Activated naive CD8-positive, alpha-beta T cell treated with anti-CD3 and anti-CD28 coated beads, Interleukin-2, amount 10 ng/mL, durations not matched to agents 7 days and 5 days (primary cell): ENCODE measurements around the gene REEP5. TPM values are rescaled to one million over a fixed set of nuclear protein-coding genes. Genes with fewer than 3 reads are reported as not detected.
"Not testable (repeated sequence)": the region's sequence is repeated elsewhere in the genome, so short reads cannot be mapped to it uniquely, and the experiment has no call there.

Experiments used
- ATAC-seq: fragments of 150-1000 bp; cut with Tn5 transposase; one replicate; pipeline ENCODE4 v1.10.0; 2021; ENCODE audit warnings: low read depth, moderate library complexity
- POLR2A ChIA-PET: fragments of 350-600 bp; sonication (Branson Sonifier 250); formaldehyde crosslinking; loops from one replicate; lab custom pipeline; 2021; ENCODE audit warnings: antibody characterized with exemption; lab: Charles Lee
- DNase-seq: peaks from one replicate; pipeline ENCODE4 v3.0.0; 2021
- H3K27ac Mint-ChIP-seq: one replicate; pipeline ENCODE4 v1.8.0; 2022; ENCODE audit warnings: mild to moderate bottlenecking, mixed read lengths
- H3K27me3 Mint-ChIP-seq: one replicate; pipeline ENCODE4 v1.8.0; 2022; ENCODE audit warnings: mild to moderate bottlenecking, moderate library complexity, mixed read lengths
- H3K36me3 Mint-ChIP-seq: one replicate; pipeline ENCODE4 v1.8.0; 2021; ENCODE audit warnings: mild to moderate bottlenecking, mixed read lengths
- H3K4me1 Mint-ChIP-seq: one replicate; pipeline ENCODE4 v1.8.0; 2021; ENCODE audit warnings: mixed read lengths
- H3K4me3 Mint-ChIP-seq: one replicate; pipeline ENCODE4 v1.8.0; 2022; ENCODE audit warnings: mild to moderate bottlenecking, moderate library complexity, mixed read lengths
- H3K9me3 Mint-ChIP-seq: one replicate; pipeline ENCODE4 v1.8.0; 2021; ENCODE audit warnings: mixed read lengths
- total RNA-seq, 2 experiments: library from RNA; stranded (reverse); gene quantifications; one replicate each; pipeline ENCODE4 v1.2.3, GENCODE V29; 2021

Gene REEP5
- total RNA-seq, 2 experiments from 2014 or later: 59.0 to 65.8 TPM

- H3K27ac Mint-ChIP-seq: peak overlapping the region; percentile 95
- no peaks in the 10 kb centered on the region for H3K27me3 Mint-ChIP-seq
- peaks cover 18% of the 10 kb centered on the region for H3K36me3 Mint-ChIP-seq
- peak overlapping the region; percentile 93 for H3K4me3 Mint-ChIP-seq
- H3K4me1 Mint-ChIP-seq: peaks cover 51% of the 10 kb centered on the region
- POLR2A ChIA-PET: interaction anchor here (0.8 to 3.8 kb wide), 5 partner anchors 12 to 62 kb away, joined by 3 to 33 read pairs (median 4); partner anchors contain the start of genes DCP2 and SRP19
- ATAC-seq (peak; percentile 51), DNase-seq (peak; percentile 53)
- no peaks in the 10 kb centered on the region for H3K9me3 Mint-ChIP-seq
Measured at GRCh38 chr5:112923148-112923917, 1.3 kb upstream of the REEP5 start.

GRCh38 chr5:112921026-112921832 is 798 bp downstream of the REEP5 start:
- Mint-ChIP-seq H3K4me3 (peak overlapping the region; percentile 88), H3K9me3 (no peaks in the 10 kb centered on the region), H3K27ac (peak overlapping the region; percentile 75), H3K36me3 (peaks cover 22% of the 10 kb centered on the region), H3K27me3 (no peaks in the 10 kb centered on the region), H3K4me1 (peaks cover 55% of the 10 kb centered on the region)
- POLR2A ChIA-PET: interaction anchor here (0.7 to 3.8 kb wide), 16 partner anchors 9 to 229 kb away, joined by 3 to 33 read pairs (median 4); partner anchors contain the start of genes DCP2 and SRP19
- peak; percentile 74 for DNase-seq
- ATAC-seq: peak; percentile 37

- peaks cover 31% of the 10 kb centered on the region for H3K36me3 Mint-ChIP-seq
- H3K9me3 Mint-ChIP-seq: no peaks in the 10 kb centered on the region
- DNase-seq: no peak
- no peak for ATAC-seq
- H3K4me1 Mint-ChIP-seq: peaks cover 62% of the 10 kb centered on the region
- H3K27me3 Mint-ChIP-seq: no peaks in the 10 kb centered on the region
- H3K27ac Mint-ChIP-seq: no peak overlapping the region
- POLR2A ChIA-PET: interaction anchor here (1.0 kb wide), 1 partner anchor 59 kb away, joined by 3 read pairs; the partner anchor contains the start of gene SRP19
- H3K4me3 Mint-ChIP-seq: peak overlapping the region; percentile 88
Measured at GRCh38 chr5:112919972-112920371, 2.1 kb downstream of the REEP5 start.

GRCh38 chr5:112918679-112919078 is 3.3 kb downstream of the REEP5 start:
- H3K27ac Mint-ChIP-seq: peak overlapping the region; percentile 49
- no peak for DNase-seq
- H3K27me3 Mint-ChIP-seq: no peaks in the 10 kb centered on the region
- no peaks in the 10 kb centered on the region for H3K9me3 Mint-ChIP-seq
- peaks cover 59% of the 10 kb centered on the region for H3K4me1 Mint-ChIP-seq
- no peak overlapping the region for H3K4me3 Mint-ChIP-seq
- POLR2A ChIA-PET: no interaction called here
- H3K36me3 Mint-ChIP-seq: peaks cover 35% of the 10 kb centered on the region
- ATAC-seq: no peak

- peaks cover 38% of the 10 kb centered on the region for H3K36me3 Mint-ChIP-seq
- H3K9me3 Mint-ChIP-seq: no peaks in the 10 kb centered on the region
- H3K27ac Mint-ChIP-seq: no peak overlapping the region
- H3K27me3 Mint-ChIP-seq: no peaks in the 10 kb centered on the region
- peaks cover 55% of the 10 kb centered on the region for H3K4me1 Mint-ChIP-seq
- POLR2A ChIA-PET: no interaction called here
- ATAC-seq: no peak
- DNase-seq: no peak
- no peak overlapping the region for H3K4me3 Mint-ChIP-seq
Measured at GRCh38 chr5:112918136-112918535, 3.9 kb downstream of the REEP5 start.

- Mint-ChIP-seq H3K4me3 (no peak overlapping the region), H3K27me3 (no peaks in the 10 kb centered on the region), H3K9me3 (no peaks in the 10 kb centered on the region), H3K27ac (no peak overlapping the region), H3K36me3 (peaks cover 44% of the 10 kb centered on the region), H3K4me1 (peaks cover 54% of the 10 kb centered on the region)
- DNase-seq: no peak
- POLR2A ChIA-PET: interaction anchor here (0.6 kb wide), 1 partner anchor 56 kb away, joined by 3 read pairs; the partner anchor contains the start of gene SRP19
- ATAC-seq: no peak
Measured at GRCh38 chr5:112917453-112917995, 4.5 kb downstream of the REEP5 start.

GRCh38 chr5:112915831-112916230 is 6.2 kb downstream of the REEP5 start:
- DNase-seq: no peak
- Mint-ChIP-seq H3K27me3 (no peaks in the 10 kb centered on the region), H3K27ac (peak overlapping the region; percentile 76), H3K4me1 (peaks cover 53% of the 10 kb centered on the region), H3K9me3 (no peaks in the 10 kb centered on the region), H3K36me3 (peaks cover 51% of the 10 kb centered on the region), H3K4me3 (peak overlapping the region; percentile 60)
- ATAC-seq: peak; percentile 84
- POLR2A ChIA-PET: interaction anchor here (0.6 to 1.2 kb wide), 2 partner anchors 18 to 26 kb away, joined by 3 read pairs; no protein-coding TSS in a partner anchor

GRCh38 chr5:112914584-112914983 is 7.4 kb downstream of the REEP5 start:
- peaks cover 44% of the 10 kb centered on the region for H3K4me1 Mint-ChIP-seq

GRCh38 chr5:112910529-112910928 is 11.5 kb downstream of the REEP5 start:
- ATAC-seq (no peak), DNase-seq (no peak)
- Mint-ChIP-seq H3K36me3 (peaks cover 44% of the 10 kb centered on the region), H3K27ac (no peak overlapping the region), H3K9me3 (no peaks in the 10 kb centered on the region), H3K4me1 (peaks cover 19% of the 10 kb centered on the region), H3K4me3 (no peak overlapping the region), H3K27me3 (no peaks in the 10 kb centered on the region)
- POLR2A ChIA-PET: interaction anchor here (0.8 kb wide), 1 partner anchor 11 kb away, joined by 3 read pairs; the partner anchor contains the start of gene REEP5

More at GRCh38 chr5:112914584-112914983, 7.4 kb downstream of the REEP5 start:
- Mint-ChIP-seq H3K4me3 (no peak overlapping the region), H3K36me3 (peaks cover 59% of the 10 kb centered on the region), H3K27me3 (no peaks in the 10 kb centered on the region), H3K9me3 (no peaks in the 10 kb centered on the region), H3K27ac (no peak overlapping the region)
- ATAC-seq (no peak), DNase-seq (no peak)
- POLR2A ChIA-PET: no interaction called here

GRCh38 chr5:112908854-112909253 is 13.2 kb downstream of the REEP5 start:
- H3K4me3 Mint-ChIP-seq: no peak overlapping the region
- DNase-seq (no peak), ATAC-seq (no peak)
- H3K4me1 Mint-ChIP-seq: peaks cover 14% of the 10 kb centered on the region
- POLR2A ChIA-PET: interaction anchor here (0.6 kb wide), 1 partner anchor 47 kb away, joined by 3 read pairs; no protein-coding TSS in a partner anchor
- H3K36me3 Mint-ChIP-seq: peaks cover 41% of the 10 kb centered on the region
- no peaks in the 10 kb centered on the region for H3K27me3 Mint-ChIP-seq
- H3K9me3 Mint-ChIP-seq: no peaks in the 10 kb centered on the region
- no peak overlapping the region for H3K27ac Mint-ChIP-seq

- POLR2A ChIA-PET: no interaction called here
- ATAC-seq: no peak
- Mint-ChIP-seq H3K4me3 (no peak overlapping the region), H3K27ac (no peak overlapping the region), H3K9me3 (no peaks in the 10 kb centered on the region), H3K27me3 (no peaks in the 10 kb centered on the region), H3K36me3 (peaks cover 34% of the 10 kb centered on the region), H3K4me1 (peaks cover 8% of the 10 kb centered on the region)
- DNase-seq: no peak
Measured at GRCh38 chr5:112907166-112907631, 14.8 kb downstream of the REEP5 start.

GRCh38 chr5:112906637-112907036 is 15.4 kb downstream of the REEP5 start:
- peaks cover 31% of the 10 kb centered on the region for H3K36me3 Mint-ChIP-seq
- H3K4me1 Mint-ChIP-seq: peaks cover 7% of the 10 kb centered on the region
- POLR2A ChIA-PET: no interaction called here
- no peak overlapping the region for H3K27ac Mint-ChIP-seq
- ATAC-seq (no peak), DNase-seq (no peak)
- H3K27me3 Mint-ChIP-seq: no peaks in the 10 kb centered on the region
- no peaks in the 10 kb centered on the region for H3K9me3 Mint-ChIP-seq
- no peak overlapping the region for H3K4me3 Mint-ChIP-seq

GRCh38 chr5:112904996-112905395 is 17.0 kb downstream of the REEP5 start:
- peaks cover 27% of the 10 kb centered on the region for H3K36me3 Mint-ChIP-seq
- not testable (repeated sequence) for H3K27me3 Mint-ChIP-seq, ATAC-seq, H3K27ac Mint-ChIP-seq, DNase-seq, H3K4me1 Mint-ChIP-seq, H3K4me3 Mint-ChIP-seq, H3K9me3 Mint-ChIP-seq
- POLR2A ChIA-PET: interaction anchor here (1.2 kb wide), 1 partner anchor 9 kb away, joined by 3 read pairs; no protein-coding TSS in a partner anchor
